Umbilical cord (tissue), 2 donors: ENCODE measurements around the gene SGMS2. TPM values are rescaled to one million over a fixed set of nuclear protein-coding genes. Genes with fewer than 3 reads are reported as not detected.
"Not testable (repeated sequence)": the region's sequence is repeated elsewhere in the genome, so short reads cannot be mapped to it uniquely, and the experiment has no call there.

ENCODE experiments used
- DNase-seq: peaks from one replicate; pipeline ENCODE4 v3.0.0-alpha.2; 2015; ENCODE audit warnings: low spot score
- total RNA-seq: library from RNA; depleted of rRNA; stranded (reverse); fragments of >200 nt; gene quantifications from one replicate; pipeline ENCODE4 v1.2.3, GENCODE V29; 2014; ENCODE audit warnings: low replicate concordance; ENCODE audit not compliant: insufficient read depth

Gene SGMS2
- total RNA-seq, 1 donor from 2014 or later: 84.0 TPM

GRCh38 chr4:107863850-107864371 is 39.2 kb downstream of the SGMS2 start:
- DNase-seq: peak; percentile 10

- no peak for DNase-seq
Measured at GRCh38 chr4:107866726-107867125, 42.0 kb downstream of the SGMS2 start.

GRCh38 chr4:107870236-107870635 is 45.5 kb downstream of the SGMS2 start:
- no peak for DNase-seq

- no peak for DNase-seq
Measured at GRCh38 chr4:107870916-107871786, 46.4 kb downstream of the SGMS2 start.

- DNase-seq: no peak
Measured at GRCh38 chr4:107874024-107874423, 49.3 kb downstream of the SGMS2 start.

- DNase-seq: no peak
Measured at GRCh38 chr4:107876099-107876498, 51.4 kb downstream of the SGMS2 start.

GRCh38 chr4:107877361-107877760 is 52.6 kb downstream of the SGMS2 start:
- DNase-seq: no peak

GRCh38 chr4:107885865-107886264 is 61.1 kb downstream of the SGMS2 start:
- DNase-seq: no peak

- no peak for DNase-seq
Measured at GRCh38 chr4:107888237-107888636, 63.5 kb downstream of the SGMS2 start.

GRCh38 chr4:107890779-107891178 is 66.0 kb downstream of the SGMS2 start:
- DNase-seq: no peak

GRCh38 chr4:107891299-107891698 is 66.6 kb downstream of the SGMS2 start:
- no peak for DNase-seq

- DNase-seq: no peak
Measured at GRCh38 chr4:107893171-107894137, 68.7 kb downstream of the SGMS2 start.

GRCh38 chr4:107894138-107894603 is 69.4 kb downstream of the SGMS2 start:
- no peak for DNase-seq

- DNase-seq: peak; percentile 61
Measured at GRCh38 chr4:107896158-107896645, 71.5 kb downstream of the SGMS2 start.

- DNase-seq: no peak
Measured at GRCh38 chr4:107896646-107897045, 71.9 kb downstream of the SGMS2 start.

GRCh38 chr4:107897823-107898222 is 73.1 kb downstream of the SGMS2 start:
- DNase-seq: no peak

GRCh38 chr4:107900067-107900466 is 75.3 kb downstream of the SGMS2 start:
- no peak for DNase-seq

- peak; percentile 39 for DNase-seq
Measured at GRCh38 chr4:107900508-107900907, 75.8 kb downstream of the SGMS2 start.

GRCh38 chr4:107901213-107901934 is 76.6 kb downstream of the SGMS2 start:
- no peak for DNase-seq

GRCh38 chr4:107902715-107903114 is 78.0 kb downstream of the SGMS2 start:
- no peak for DNase-seq

GRCh38 chr4:107905082-107905481 is 80.3 kb downstream of the SGMS2 start:
- not testable (repeated sequence) for DNase-seq
